ENCODE results near the gene CD99. TPM values are rescaled to one million over a fixed set of nuclear protein-coding genes. Genes with fewer than 3 reads are reported as not detected.

The CD99 gene, protein sequence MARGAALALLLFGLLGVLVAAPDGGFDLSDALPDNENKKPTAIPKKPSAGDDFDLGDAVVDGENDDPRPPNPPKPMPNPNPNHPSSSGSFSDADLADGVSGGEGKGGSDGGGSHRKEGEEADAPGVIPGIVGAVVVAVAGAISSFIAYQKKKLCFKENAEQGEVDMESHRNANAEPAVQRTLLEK
- total RNA-seq, result 100 to 1,000 TPM; 242 to 317 TPM
- long read RNA-seq, transcript CD99-212 (10 exons, 1,089 nt), result minor isoform, 10 of 161 reads
- long read RNA-seq, transcript CD99-205 (10 exons, 1,291 nt), result major isoform, 123 of 161 reads
- long read RNA-seq, transcript CD99-204 (9 exons, 892 nt), result minor isoform, 7 of 161 reads
- long read RNA-seq, partial matches to known transcripts, result 3 of 161 reads
- long read RNA-seq, other reads (novel, unspliced or antisense), result 14 of 161 reads

- ATAC-seq (peak; percentile 96 to 97), DNase-seq (peak; percentile 94)
- intact Hi-C loops (cut with DNase I), result loop anchor here in 1 of 2 donors (1.0 kb wide), 1 partner anchor 19 kb away; no protein-coding TSS in a partner anchor
These were observed at the start of gene CD99 for GRCh38 chrX:2690856-2691542. Gene CD99 (plus strand): TSS chrX:2691295. CDS start chrX:2691361, 66 bp downstream.

- ATAC-seq, result no peak
- intact Hi-C loops (cut with DNase I), result loop anchor here in 1 of 2 donors (5.0 kb wide), 1 partner anchor 170 kb away; no protein-coding TSS in a partner anchor
- no peak for DNase-seq
These were observed 48.9 kb upstream of the CD99 start for GRCh38 chrX:2642146-2642545.

DNA sequence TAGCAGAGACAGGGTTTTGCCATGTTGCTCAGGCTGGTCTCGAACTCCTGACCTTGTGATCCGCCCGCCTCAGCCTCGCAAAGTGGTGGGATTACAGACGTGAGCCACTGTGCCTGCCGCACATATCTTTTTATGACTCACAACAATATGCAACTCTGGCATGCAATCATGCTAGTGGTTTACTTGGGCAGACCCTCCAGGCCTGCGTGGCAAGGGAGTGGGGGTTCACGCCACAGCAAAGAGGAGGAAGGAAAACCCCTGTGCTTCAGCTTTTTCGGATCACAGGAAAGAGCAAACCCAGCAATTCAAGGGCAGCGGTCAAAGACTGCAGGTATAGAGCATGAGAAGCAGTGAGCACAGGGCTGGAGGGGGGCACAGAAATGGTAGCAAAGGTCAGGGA, 48.3 kb upstream of the CD99 start:
- DNase-seq (no peak), ATAC-seq (no peak)
- intact Hi-C loops (cut with DNase I), result loop anchor here in 1 of 2 donors (5.0 kb wide), 1 partner anchor 170 kb away; no protein-coding TSS in a partner anchor

GRCh38 chrX:2643880-2644279, 47.2 kb upstream of the CD99 start:
- ATAC-seq (no peak), DNase-seq (no peak)
- intact Hi-C loops (cut with DNase I), result loop anchor here in 1 of 2 donors (5.0 kb wide), 1 partner anchor 168 kb away; no protein-coding TSS in a partner anchor

DNA sequence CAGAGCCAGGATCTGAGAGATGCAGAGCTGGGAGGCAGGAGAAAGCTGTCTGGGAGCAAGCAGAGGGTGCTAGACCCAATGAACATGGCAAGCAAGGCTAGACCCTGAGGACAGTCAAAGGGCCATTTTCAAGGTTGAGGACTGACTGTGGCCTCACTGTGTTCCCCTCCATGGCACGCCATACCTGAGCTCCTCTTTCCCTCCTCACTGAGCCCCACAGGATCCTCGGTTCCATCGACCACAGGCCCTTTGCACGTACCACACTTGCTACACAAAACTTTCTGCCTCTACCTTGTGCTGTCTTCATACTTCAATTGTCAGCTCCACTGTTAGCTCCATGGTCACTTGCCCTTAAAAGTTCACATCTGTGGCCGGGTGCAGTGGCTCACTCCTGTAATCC, 45.5 kb upstream of the CD99 start:
- intact Hi-C loops (cut with DNase I), result no loop called here
- no peak for DNase-seq
- no peak for ATAC-seq

DNA sequence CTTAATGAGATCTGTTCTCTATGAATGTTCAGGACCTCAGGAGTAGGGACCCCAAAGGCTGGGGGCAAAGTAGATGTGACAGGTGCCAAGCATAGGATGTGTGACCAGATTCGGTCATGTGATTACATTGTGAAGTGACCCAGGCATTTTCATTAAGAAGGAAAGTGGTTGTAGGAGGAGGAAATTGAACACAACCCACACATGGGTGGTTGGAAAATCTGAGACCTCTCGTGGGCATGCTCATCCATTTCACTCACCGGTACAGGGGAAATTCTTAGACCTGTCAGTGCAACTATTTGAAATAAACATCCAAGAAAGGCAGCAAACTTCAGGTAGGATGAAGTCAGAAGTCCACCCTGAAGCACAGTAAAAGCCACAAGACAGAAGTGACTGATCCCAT, 43.5 kb upstream of the CD99 start:
- intact Hi-C loops (cut with DNase I), result no loop called here

GRCh38 chrX:2650037-2650436, 41.1 kb upstream of the CD99 start:
- DNase-seq (no peak), ATAC-seq (no peak)
- intact Hi-C loops (cut with DNase I), result no loop called here

More for the DNA sequence above, 43.5 kb upstream of the CD99 start:
- DNase-seq (no peak), ATAC-seq (no peak)

GRCh38 chrX:2650865-2651264, 40.2 kb upstream of the CD99 start:
- ATAC-seq, result no peak
- intact Hi-C loops (cut with DNase I), result no loop called here
- no peak for DNase-seq

- no peak for DNase-seq
- ATAC-seq, result no peak
- intact Hi-C loops (cut with DNase I), result no loop called here
These were observed 39.0 kb upstream of the CD99 start for GRCh38 chrX:2652106-2652505.

DNA sequence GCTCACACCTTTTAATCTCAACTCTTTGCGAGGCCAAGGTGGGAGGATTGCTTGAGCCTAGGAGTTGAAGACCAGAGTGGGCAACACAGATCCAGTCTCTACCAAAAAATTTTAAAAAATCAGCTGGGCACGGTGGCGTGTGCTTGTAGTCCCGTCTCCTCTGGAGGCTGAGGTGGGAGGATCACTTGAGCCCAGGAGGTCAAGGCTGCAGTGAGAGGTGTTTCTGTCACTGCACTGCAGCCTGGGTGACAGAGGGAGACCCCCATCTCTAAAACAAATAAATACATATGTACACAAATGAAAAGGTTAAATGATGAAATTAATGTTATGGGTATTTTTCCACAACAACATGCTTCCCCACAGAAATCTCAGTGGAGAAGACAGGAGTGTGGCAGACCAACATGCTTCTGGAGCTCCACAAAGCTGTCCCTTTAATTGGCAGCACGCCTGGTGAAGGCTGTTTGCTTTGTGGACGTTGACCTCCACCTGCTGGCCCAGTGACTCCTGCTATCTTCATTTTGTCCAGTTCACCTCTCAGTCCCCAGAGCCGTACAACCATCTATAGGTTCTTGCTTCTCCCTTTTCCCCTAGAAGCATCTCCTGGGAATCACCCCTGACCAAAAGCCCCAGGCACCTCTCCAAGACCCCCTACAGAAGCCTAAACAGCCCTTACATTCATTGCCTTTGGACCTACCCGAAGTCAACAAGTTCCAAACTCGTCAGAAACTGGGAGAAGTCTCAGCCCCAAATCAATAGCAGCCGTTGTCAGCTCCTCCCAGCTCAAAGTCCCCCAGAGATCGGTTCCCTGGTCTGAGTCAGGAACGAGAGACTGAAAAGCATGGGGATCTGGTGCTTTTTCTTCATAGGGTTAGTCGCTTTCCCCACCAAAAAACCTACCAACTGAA, 36.4 kb upstream of the CD99 start:
- ATAC-seq (no peak), DNase-seq (no peak)
- intact Hi-C loops (cut with DNase I), result no loop called here

GRCh38 chrX:2656257-2656836, 34.7 kb upstream of the CD99 start:
- DNase-seq (no peak), ATAC-seq (no peak)
- intact Hi-C loops (cut with DNase I), result no loop called here

DNA sequence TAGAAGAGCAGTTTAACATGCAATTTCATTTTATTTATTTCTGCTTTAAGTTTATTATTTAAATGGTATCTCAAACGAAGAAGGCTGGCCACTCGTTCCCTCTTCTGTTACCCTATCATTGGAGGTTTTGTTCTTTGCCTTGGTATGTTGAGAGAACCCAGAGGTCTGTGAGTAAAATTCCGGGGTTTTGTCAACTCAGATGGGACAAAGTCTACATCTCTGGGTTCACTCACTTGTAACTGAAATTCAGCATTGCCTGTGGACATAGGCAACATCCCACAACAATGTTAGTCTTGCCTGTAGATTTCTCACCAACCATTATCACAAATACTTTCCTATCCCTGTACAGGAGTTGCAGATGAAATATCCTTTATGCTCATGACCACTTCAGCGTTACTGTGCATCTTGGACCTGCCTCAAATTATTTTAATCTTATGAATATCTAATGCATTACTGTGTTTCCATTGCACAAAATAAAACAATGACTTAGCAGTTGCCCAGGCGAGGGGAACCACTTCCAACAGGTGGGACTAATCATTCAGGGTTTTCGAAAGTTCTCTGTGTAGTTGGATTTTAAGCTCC, 33.5 kb upstream of the CD99 start:
- ATAC-seq (no peak), DNase-seq (no peak)
- intact Hi-C loops (cut with DNase I), result no loop called here

- intact Hi-C loops (cut with DNase I), result no loop called here
- ATAC-seq (no peak), DNase-seq (no peak)
These were observed 32.4 kb upstream of the CD99 start for GRCh38 chrX:2658585-2659292.

- DNase-seq, result no peak
- intact Hi-C loops (cut with DNase I), result no loop called here
- peak in 1 of 2 donors; percentile 5 for ATAC-seq
These were observed 28.5 kb upstream of the CD99 start for GRCh38 chrX:2662586-2662985.

DNA sequence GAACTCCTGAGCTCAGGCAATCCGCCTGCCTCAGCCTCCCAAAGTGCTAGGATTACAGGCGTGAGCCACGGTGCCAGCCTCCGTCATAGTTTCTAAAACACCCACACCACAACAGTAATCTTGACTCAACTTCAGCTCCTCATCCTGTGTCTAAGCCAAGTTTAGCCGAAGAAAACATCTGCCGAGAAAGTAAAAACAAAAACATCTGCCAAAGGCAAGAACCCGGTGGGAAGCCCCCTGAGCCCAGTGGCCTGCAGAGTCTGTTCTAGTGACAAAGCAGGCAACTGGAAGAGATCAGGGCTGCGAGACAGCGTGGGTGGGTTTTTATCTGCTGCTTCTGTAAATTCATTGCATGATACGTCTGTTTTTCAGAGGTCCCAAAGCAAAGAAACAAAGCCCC, 26.6 kb upstream of the CD99 start:
- intact Hi-C loops (cut with DNase I), result no loop called here
- peak; percentile 50 for DNase-seq
- peak in 1 of 2 donors; percentile 90 for ATAC-seq

DNA sequence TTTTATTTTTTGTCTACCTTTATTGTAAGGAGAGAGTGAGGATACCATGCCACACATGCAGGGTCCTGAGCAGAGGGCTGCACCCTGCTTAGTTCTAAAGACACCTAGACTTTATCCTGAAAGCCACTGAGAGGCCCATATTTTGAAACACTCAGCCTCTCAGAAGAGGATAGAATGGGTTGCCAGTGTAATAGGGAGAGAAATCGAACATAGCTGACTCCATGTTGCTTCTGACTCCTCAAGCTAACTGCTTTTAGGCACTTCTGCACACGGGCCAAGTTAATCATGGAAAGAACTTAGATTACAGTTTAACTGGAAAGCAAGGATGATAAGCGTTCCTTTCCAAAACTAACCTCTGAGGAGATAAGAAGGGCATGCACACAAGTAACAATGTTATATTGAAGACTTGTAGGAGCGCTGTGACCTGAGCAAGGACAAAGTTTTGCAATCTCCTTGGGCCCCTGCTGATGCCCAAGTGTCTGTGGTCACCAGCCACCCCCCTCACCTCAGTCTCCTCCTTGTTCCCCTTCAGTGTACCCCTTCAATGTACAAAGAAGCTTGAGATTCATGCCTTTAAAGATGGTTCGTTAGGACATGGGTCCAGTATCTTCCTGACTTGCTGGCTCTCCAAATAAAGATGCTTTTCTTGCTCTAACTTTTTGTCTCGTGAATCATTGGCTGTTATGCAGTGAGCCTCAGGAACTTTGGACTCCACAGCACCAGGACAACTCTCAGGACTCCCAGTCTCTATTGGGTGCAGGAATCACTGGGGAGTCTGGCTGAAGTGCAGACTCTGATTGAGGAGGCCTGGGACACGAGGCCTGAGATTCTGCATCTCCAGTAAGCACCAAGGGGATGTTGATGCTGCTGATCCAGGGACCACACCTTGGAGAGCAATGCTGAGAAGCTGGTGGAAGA, 25.4 kb upstream of the CD99 start:
- DNase-seq (no peak), ATAC-seq (peak in 1 of 2 donors; percentile 23)
- intact Hi-C loops (cut with DNase I), result no loop called here

DNA sequence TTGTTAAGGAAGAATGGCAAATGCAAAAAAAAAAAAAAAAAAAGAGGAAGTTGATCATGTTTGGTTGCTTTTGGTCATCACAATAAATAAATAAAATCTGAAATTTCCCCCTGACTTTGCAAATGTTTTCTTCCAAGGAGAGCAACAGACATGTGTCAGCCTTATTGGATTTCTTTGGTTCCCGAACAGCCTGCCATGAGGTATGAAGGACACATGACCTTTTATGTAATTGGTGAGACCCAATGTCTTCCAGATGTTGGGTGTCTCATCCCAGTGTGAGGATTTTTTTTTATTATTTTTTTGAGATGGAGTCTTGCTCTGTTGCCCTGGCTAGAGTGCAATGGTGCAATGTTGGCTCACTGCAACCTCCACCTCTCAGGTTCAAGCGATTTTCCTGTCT, 24.6 kb upstream of the CD99 start:
- DNase-seq, result no peak
- no peak for ATAC-seq
- intact Hi-C loops (cut with DNase I), result no loop called here
